OCI-LY7 (cell line): ENCODE data around the gene BIRC5. TPM values are rescaled to one million over a fixed set of nuclear protein-coding genes. Genes with fewer than 3 reads are reported as not detected.

Experiments used
- Bru-seq: library from RNA; stranded (reverse); fragments of 400-500 nt; gene quantifications from one replicate; lab custom pipeline; 2021; lab: Mats Ljungman, UMichigan
- BruChase-seq, 2 experiments: library from RNA; stranded (reverse); fragments of 400-500 nt; gene quantifications; one replicate each; lab custom pipeline; 2021; lab: Mats Ljungman, UMichigan
- BruUV-seq: library from RNA; stranded (reverse); fragments of 400-500 nt; replicated peaks from 2 replicates; lab custom pipeline; 2021; lab: Mats Ljungman, UMichigan
- CTCF ChIA-PET: fragments of 300-600 bp; sonication (Branson Sonifier 250); formaldehyde crosslinking; loops from one replicate; lab custom pipeline; 2022; ENCODE audit warnings: antibody characterized with exemption; ENCODE audit not compliant: unreplicated experiment; lab: Charles Lee
- POLR2A ChIA-PET: fragments of 300-600 bp; sonication (Branson Sonifier 250); formaldehyde crosslinking; loops from one replicate; lab custom pipeline; 2022; ENCODE audit warnings: antibody characterized with exemption; lab: Charles Lee
- DNase-seq: peaks from one replicate; pipeline ENCODE4 v3.0.0-alpha.2; 2015; ENCODE audit warnings: low spot score
- H2AFZ ChIP-seq: fragments of 200-600 bp; sonication (generic), shearing (Covaris generic); 2 replicates; pipeline ENCODE4 v1.6.1; 2014; ENCODE audit warnings: mild to moderate bottlenecking, antibody characterized with exemption, low read length, moderate library complexity
- H3K27ac ChIP-seq: fragments of 200-600 bp; sonication (generic); 2 replicates; pipeline ENCODE4 v1.5.1; 2014; ENCODE audit warnings: mixed run types, low read depth, mild to moderate bottlenecking, moderate library complexity, low read length, inconsistent platforms; ENCODE audit not compliant: poor library complexity, severe bottlenecking
- H3K36me3 ChIP-seq: fragments of 200-600 bp; sonication (generic); 2 replicates; pipeline ENCODE4 v1.6.1; 2014; ENCODE audit warnings: mild to moderate bottlenecking, antibody characterized with exemption, low read length, moderate library complexity, mixed read lengths; ENCODE audit not compliant: insufficient read depth
- H3K4me1 ChIP-seq: fragments of 200-600 bp; sonication (generic); 2 replicates; pipeline ENCODE4 v1.5.1; 2014; ENCODE audit warnings: mild to moderate bottlenecking, low read length; ENCODE audit not compliant: insufficient read depth, poor library complexity, severe bottlenecking
- H3K4me2 ChIP-seq: fragments of 200-600 bp; sonication (generic); 2 replicates; pipeline ENCODE4 v1.6.1; 2014; ENCODE audit warnings: mild to moderate bottlenecking, low read length
- H3K4me3 ChIP-seq: fragments of 200-600 bp; sonication (generic); 2 replicates; pipeline ENCODE4 v1.5.1; 2014; ENCODE audit warnings: mild to moderate bottlenecking, low read depth, low read length; ENCODE audit not compliant: poor library complexity, severe bottlenecking
- H3K79me2 ChIP-seq: fragments of 200-600 bp; sonication (generic); 2 replicates; pipeline ENCODE4 v1.6.1; 2016; ENCODE audit warnings: low read depth, mild to moderate bottlenecking, low read length, moderate library complexity, mixed read lengths; ENCODE audit not compliant: insufficient read depth
- H3K9me2 ChIP-seq: fragments of 200-600 bp; sonication (generic); 2 replicates; pipeline ENCODE4 v1.6.1; 2016; ENCODE audit warnings: mild to moderate bottlenecking, low read length, mixed read lengths; ENCODE audit not compliant: insufficient read depth
- H3K9me3 ChIP-seq: fragments of 200-600 bp; sonication (generic); 2 replicates; pipeline ENCODE4 v1.6.1; 2014; ENCODE audit warnings: mild to moderate bottlenecking, mixed run types, low read length, mixed read lengths
- H4K20me1 ChIP-seq: fragments of 200-600 bp; sonication (generic); 2 replicates; pipeline ENCODE4 v1.6.1; 2014; ENCODE audit warnings: mild to moderate bottlenecking, antibody characterized with exemption, low read length, moderate library complexity, mixed read lengths; ENCODE audit not compliant: insufficient read depth
- EZH2phosphoT487 ChIP-seq: fragments of 200-600 bp; sonication (generic); IDR thresholded peaks from 2 replicates; pipeline ENCODE4 v1.6.1; 2018; ENCODE audit warnings: low read depth, borderline replicate concordance, mild to moderate bottlenecking, mixed run types, antibody characterized with exemption, low read length, moderate library complexity, mixed read lengths
- intact Hi-C: fragments of 100-400 bp; cut with micrococcal nuclease; formaldehyde crosslinking; loops from one replicate; pipeline ENCODE4 v1.10.0; 2022; ENCODE audit not compliant: unreplicated experiment
- long read RNA-seq: library from polyadenylated mRNA; stranded (forward); transcript quantifications from one replicate; pipeline ENCODE4 v2.0.0, GENCODE V29; 2022
- total RNA-seq, 2 experiments: library from RNA; depleted of rRNA in 1 of 2; stranded (reverse); fragments of >200 nt in 1 of 2; shearing (Covaris generic) in 1 of 2; gene quantifications; 2 replicates each; pipeline ENCODE4 v1.2.3, GENCODE V29; 2014 to 2022
- TF ChIP-seq, protein P1 (sequence below): fragments of 200-600 bp; sonication (generic); conservative IDR thresholded peaks from 2 replicates; pipeline ENCODE4 v1.5.1; 2014; ENCODE audit warnings: mild to moderate bottlenecking, antibody characterized with exemption, low read length, moderate library complexity, mixed read lengths

Gene BIRC5
- total RNA-seq (2014; rRNA removed; shearing (Covaris generic)) (229 and 266 TPM in 2 replicates), total RNA-seq (2022) (184 and 190 TPM in 2 replicates), Bru-seq, nascent RNA (percentile 95 among the genes with signal in this experiment), BruChase-seq, experiment 1, labeled RNA remaining after a 6-hour chase (percentile 98 among the genes with signal in this experiment), BruChase-seq, experiment 2, labeled RNA remaining after a 2-hour chase (percentile 98 among the genes with signal in this experiment)
- long read RNA-seq, transcript BIRC5-202 (4 exons, 2,630 nt) = major isoform, 466 of 654 reads
- long read RNA-seq, transcript BIRC5-208 (5 exons, 648 nt) = minor isoform, 22 of 654 reads
- long read RNA-seq, transcript BIRC5-203 (3 exons, 2,446 nt) = minor isoform, 24 of 654 reads
- long read RNA-seq, transcript BIRC5-201 (5 exons, 2,711 nt) = minor isoform, 86 of 654 reads
- long read RNA-seq, partial matches to known transcripts = 12 of 654 reads
- long read RNA-seq, other reads (novel, unspliced or antisense) = 42 of 654 reads

DNA sequence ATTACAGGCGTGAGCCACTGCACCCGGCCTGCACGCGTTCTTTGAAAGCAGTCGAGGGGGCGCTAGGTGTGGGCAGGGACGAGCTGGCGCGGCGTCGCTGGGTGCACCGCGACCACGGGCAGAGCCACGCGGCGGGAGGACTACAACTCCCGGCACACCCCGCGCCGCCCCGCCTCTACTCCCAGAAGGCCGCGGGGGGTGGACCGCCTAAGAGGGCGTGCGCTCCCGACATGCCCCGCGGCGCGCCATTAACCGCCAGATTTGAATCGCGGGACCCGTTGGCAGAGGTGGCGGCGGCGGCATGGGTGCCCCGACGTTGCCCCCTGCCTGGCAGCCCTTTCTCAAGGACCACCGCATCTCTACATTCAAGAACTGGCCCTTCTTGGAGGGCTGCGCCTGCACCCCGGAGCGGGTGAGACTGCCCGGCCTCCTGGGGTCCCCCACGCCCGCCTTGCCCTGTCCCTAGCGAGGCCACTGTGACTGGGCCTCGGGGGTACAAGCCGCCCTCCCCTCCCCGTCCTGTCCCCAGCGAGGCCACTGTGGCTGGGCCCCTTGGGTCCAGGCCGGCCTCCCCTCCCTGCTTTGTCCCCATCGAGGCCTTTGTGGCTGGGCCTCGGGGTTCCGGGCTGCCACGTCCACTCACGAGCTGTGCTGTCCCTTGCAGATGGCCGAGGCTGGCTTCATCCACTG is at the start of gene BIRC5:
Gene BIRC5 (plus strand): TSS at position 238 of the 690 bp plus-strand sequence. CDS start 64 bp downstream, at position 302.
- intact Hi-C loops = loop anchor here (2.0 kb wide), 1 partner anchor 37 kb away; no protein-coding TSS in a partner anchor
- peak within 1 kb of the TSS; percentile 93 for H3K4me2 ChIP-seq
- peak; percentile 97 for DNase-seq
- peak within 1 kb of the TSS; percentile 59 for H2AFZ ChIP-seq
- H4K20me1 ChIP-seq = 0 out of 2 replicates have a peak, but pooled peaks cover 4% of the 10 kb centered on the region
- peaks cover 18% of the 10 kb centered on the region for H3K4me1 ChIP-seq
- TF ChIP-seq, protein P1, sequence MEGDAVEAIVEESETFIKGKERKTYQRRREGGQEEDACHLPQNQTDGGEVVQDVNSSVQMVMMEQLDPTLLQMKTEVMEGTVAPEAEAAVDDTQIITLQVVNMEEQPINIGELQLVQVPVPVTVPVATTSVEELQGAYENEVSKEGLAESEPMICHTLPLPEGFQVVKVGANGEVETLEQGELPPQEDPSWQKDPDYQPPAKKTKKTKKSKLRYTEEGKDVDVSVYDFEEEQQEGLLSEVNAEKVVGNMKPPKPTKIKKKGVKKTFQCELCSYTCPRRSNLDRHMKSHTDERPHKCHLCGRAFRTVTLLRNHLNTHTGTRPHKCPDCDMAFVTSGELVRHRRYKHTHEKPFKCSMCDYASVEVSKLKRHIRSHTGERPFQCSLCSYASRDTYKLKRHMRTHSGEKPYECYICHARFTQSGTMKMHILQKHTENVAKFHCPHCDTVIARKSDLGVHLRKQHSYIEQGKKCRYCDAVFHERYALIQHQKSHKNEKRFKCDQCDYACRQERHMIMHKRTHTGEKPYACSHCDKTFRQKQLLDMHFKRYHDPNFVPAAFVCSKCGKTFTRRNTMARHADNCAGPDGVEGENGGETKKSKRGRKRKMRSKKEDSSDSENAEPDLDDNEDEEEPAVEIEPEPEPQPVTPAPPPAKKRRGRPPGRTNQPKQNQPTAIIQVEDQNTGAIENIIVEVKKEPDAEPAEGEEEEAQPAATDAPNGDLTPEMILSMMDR = no peak
- TF ChIP-seq EZH2phosphoT487 = no peak
- no peaks in the 10 kb centered on the region for H3K9me2 ChIP-seq
- H3K79me2 ChIP-seq = peaks cover 39% of the 10 kb centered on the region
- peak within 1 kb of the TSS; percentile 75 for H3K4me3 ChIP-seq
- H3K27ac ChIP-seq = peak within 1 kb of the TSS; percentile 75
- POLR2A ChIA-PET = interaction anchor here (0.6 to 1.1 kb wide), 9 partner anchors 11 to 128 kb away, joined by 3 to 5 read pairs (median 3); partner anchors contain the start of genes AFMID and TK1
- no peaks in the 10 kb centered on the region for H3K9me3 ChIP-seq
- TSS peak; percentile 73 for BruUV-seq
- CTCF ChIA-PET = no interaction called here
- peaks cover 47% of the 10 kb centered on the region for H3K36me3 ChIP-seq

DNA sequence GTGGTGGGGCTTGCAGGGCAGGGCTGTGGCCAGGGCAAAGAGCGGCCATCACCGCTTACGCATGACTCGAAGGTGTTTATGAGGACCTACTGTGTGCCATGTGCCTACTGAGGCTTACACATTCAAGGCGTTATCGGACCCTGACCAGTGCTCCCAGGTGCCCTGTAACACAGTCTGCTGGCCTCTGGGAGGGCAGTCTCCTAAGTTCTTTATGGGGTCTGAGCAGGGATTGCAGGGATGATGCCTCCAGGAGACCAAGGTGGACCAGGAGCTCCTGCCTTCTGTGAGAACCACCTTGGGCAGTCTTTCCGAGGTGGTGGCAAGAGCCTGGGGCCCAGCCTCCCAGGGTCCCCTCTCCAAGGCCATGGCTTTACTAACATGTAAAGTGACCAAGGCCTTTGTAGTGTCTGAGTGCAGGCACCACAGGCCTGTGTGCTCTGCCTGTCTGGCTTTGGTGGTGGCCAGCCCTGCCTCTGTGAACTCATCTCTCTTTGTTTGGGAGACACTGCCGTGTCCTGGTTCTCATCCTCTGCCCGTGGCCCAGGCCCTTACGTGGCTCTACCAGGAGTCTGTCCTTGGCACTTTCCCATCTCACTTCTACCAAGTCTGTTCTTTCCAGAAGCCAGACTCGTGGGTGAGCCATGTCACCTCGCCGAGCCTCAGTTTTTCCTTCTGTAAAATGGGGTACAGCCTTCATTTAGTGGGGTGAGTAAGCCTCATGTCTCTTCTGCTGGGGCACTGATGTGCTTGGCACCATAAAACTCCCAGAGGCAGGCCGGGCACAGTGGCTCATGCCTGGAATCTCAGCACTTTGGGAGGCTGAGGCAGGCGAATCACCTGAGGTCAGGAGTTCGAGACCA is 49.1 kb upstream of the BIRC5 start:
- ChIA-PET POLR2A (no interaction called here), CTCF (no interaction called here)
- DNase-seq = no peak

More for the DNA sequence above, 49.1 kb upstream of the BIRC5 start:
- no peaks in the 10 kb centered on the region for H4K20me1 ChIP-seq
- intact Hi-C loops = no loop called here
- no peak overlapping the region for H3K4me2 ChIP-seq
- no peak overlapping the region for H3K27ac ChIP-seq
- peaks cover 27% of the 10 kb centered on the region for H3K4me1 ChIP-seq
- no TSS peak for BruUV-seq
- no peaks in the 10 kb centered on the region for H3K79me2 ChIP-seq
- no peak overlapping the region for H2AFZ ChIP-seq
- H3K9me3 ChIP-seq = no peaks in the 10 kb centered on the region
- no peak for TF ChIP-seq EZH2phosphoT487
- TF ChIP-seq, protein P1 = no peak
- H3K36me3 ChIP-seq = no peaks in the 10 kb centered on the region
- H3K4me3 ChIP-seq = no peak overlapping the region
- no peaks in the 10 kb centered on the region for H3K9me2 ChIP-seq
